ENCODE data around the gene FAU. TPM values are rescaled to one million over a fixed set of nuclear protein-coding genes. Genes with fewer than 3 reads are reported as not detected.

Gene FAU
- polyA plus RNA-seq, 1 of the 3 experiments (the other 2 are of a cell fraction): 1,210 TPM

DNA sequence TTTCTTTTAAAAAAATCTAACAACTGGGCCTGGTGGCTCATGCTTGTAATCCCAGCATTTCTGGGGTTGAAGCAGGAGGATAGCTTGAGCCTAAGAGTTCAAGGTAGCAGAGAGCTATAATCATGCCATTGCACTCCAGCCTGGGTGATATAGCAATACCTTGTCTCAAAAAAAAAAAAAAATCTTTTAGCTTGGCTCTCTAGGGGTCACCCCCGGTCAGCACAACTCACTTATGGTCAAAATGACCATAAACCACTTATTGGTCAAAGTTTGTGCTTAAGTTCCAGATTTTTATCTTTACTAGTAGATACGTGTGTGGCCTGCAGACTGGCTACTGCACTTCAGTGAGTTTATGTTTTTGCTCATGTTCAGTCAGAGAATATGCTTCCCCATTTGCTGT is 41.8 kb upstream of the FAU start (continued):
- TF ChIP-seq, protein P1, sequence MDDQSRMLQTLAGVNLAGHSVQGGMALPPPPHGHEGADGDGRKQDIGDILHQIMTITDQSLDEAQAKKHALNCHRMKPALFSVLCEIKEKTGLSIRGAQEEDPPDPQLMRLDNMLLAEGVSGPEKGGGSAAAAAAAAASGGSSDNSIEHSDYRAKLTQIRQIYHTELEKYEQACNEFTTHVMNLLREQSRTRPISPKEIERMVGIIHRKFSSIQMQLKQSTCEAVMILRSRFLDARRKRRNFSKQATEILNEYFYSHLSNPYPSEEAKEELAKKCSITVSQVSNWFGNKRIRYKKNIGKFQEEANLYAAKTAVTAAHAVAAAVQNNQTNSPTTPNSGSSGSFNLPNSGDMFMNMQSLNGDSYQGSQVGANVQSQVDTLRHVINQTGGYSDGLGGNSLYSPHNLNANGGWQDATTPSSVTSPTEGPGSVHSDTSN (IDR thresholded peaks at IDR 0.05): no peak
- TF ChIP-seq FOXJ3 (CRISPR knock-in tag; IDR thresholded peaks at IDR 0.05): no peak
- no peak for TF ChIP-seq CHD2 (IDR thresholded peaks at IDR 0.05; ENCODE audit: low read length, partially characterized antibody)

DNA sequence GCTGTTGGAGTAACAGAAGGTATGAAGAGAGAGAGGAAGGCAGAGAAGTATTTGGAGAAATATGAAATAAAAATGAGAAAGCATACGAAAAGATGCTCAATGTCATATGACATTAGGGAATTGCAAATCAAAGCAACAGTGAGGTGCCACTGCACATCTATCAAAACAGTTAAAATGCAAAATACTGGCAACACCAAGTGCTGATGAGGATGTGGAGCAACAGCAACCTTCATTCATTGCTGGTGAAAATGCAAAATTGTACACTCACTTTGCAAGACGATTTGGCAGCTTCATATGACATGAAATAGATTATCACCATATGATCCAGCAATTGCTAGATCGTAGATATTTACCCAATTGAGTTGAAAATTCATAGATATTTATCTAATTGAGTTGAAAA is 38.7 kb upstream of the FAU start:
- POLR2A ChIA-PET: no interaction called here
- no peaks in the 10 kb centered on the region for H3F3A ChIP-seq (replicated peaks; ENCODE audit: insufficient read depth)
- no peaks in the 10 kb centered on the region for H3K9me2 ChIP-seq
- no peaks in the 10 kb centered on the region for H3K27me3 ChIP-seq (ENCODE audit: insufficient read depth)
- no peak overlapping the region for H3K4me3 ChIP-seq (ENCODE audit: low read depth in 2 of 2, low read length in 1 of 2)
- no peaks in the 10 kb centered on the region for H4K20me1 ChIP-seq (ENCODE audit: insufficient read depth)
- no peaks in the 10 kb centered on the region for H3K36me3 ChIP-seq (replicated peaks in 1 of 2; ENCODE audit: control insufficient read depth in 1 of 2, insufficient read depth in 2 of 2, low read length in 1 of 2)
- H3K9me3 ChIP-seq: no peaks in the 10 kb centered on the region
- H2AFZ ChIP-seq (ENCODE audit: low read depth): no peak overlapping the region
- no peak overlapping the region for H3K9ac ChIP-seq
- H3K4me1 ChIP-seq (ENCODE audit: control insufficient read depth in 1 of 2, insufficient read depth in 2 of 2, low read depth in 1 of 2, low read length in 1 of 2): no peaks in the 10 kb centered on the region
- no peak overlapping the region for H3K4me2 ChIP-seq
- CTCF ChIA-PET: no interaction called here
- DNase-seq: no peak
- no peak overlapping the region for H3K27ac ChIP-seq (ENCODE audit: low read depth in 2 of 2, low read length in 1 of 2)
- H3K79me2 ChIP-seq (ENCODE audit: insufficient read depth): no peaks in the 10 kb centered on the region
- WGBS (ENCODE audit: low lambda C conversion rate): 52% methylated on average over 3 of the region's 3 CpGs
- TF ChIP-seq RXRA (IDR thresholded peaks at IDR 0.05; ENCODE audit: borderline replicate concordance, low read depth): no peak
- TF ChIP-seq, protein P2, sequence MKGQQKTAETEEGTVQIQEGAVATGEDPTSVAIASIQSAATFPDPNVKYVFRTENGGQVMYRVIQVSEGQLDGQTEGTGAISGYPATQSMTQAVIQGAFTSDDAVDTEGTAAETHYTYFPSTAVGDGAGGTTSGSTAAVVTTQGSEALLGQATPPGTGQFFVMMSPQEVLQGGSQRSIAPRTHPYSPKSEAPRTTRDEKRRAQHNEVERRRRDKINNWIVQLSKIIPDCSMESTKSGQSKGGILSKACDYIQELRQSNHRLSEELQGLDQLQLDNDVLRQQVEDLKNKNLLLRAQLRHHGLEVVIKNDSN (IDR thresholded peaks at IDR 0.05; ENCODE audit: borderline replicate concordance, low read depth): no peak
- TF ChIP-seq, protein P3, sequence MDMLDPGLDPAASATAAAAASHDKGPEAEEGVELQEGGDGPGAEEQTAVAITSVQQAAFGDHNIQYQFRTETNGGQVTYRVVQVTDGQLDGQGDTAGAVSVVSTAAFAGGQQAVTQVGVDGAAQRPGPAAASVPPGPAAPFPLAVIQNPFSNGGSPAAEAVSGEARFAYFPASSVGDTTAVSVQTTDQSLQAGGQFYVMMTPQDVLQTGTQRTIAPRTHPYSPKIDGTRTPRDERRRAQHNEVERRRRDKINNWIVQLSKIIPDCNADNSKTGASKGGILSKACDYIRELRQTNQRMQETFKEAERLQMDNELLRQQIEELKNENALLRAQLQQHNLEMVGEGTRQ (IDR thresholded peaks at IDR 0.05; ENCODE audit: borderline replicate concordance, low read depth, low read length): no peak
- no peak for TF ChIP-seq SIN3A (IDR thresholded peaks at IDR 0.05; ENCODE audit: borderline replicate concordance, low read depth, low read length)
- no peak for TF ChIP-seq YY1 (IDR thresholded peaks at IDR 0.05; ENCODE audit: low read depth)
- TF ChIP-seq, protein P1 (IDR thresholded peaks at IDR 0.05): no peak
- TF ChIP-seq NRF1 (IDR thresholded peaks at IDR 0.05; ENCODE audit: low read depth, low read length): no peak
- no peak for TF ChIP-seq TCF12 (IDR thresholded peaks at IDR 0.05)
- TF ChIP-seq TAF1 (IDR thresholded peaks at IDR 0.05; ENCODE audit: borderline replicate concordance, low read depth, low read length): no peak
- no peak for TF ChIP-seq EZH2phosphoT487 (IDR thresholded peaks at IDR 0.05; ENCODE audit: borderline replicate concordance, low read depth)
- TF ChIP-seq GATA2 (CRISPR knock-in tag; IDR thresholded peaks at IDR 0.05): no peak
- no peak for TF ChIP-seq NFIC (IDR thresholded peaks at IDR 0.05; ENCODE audit: borderline replicate concordance)
- TF ChIP-seq ELF1 (IDR thresholded peaks at IDR 0.05): no peak
- no peak for TF ChIP-seq GABPA (IDR thresholded peaks at IDR 0.05; ENCODE audit: low read depth)
- TF ChIP-seq FOSL2 (IDR thresholded peaks at IDR 0.05; ENCODE audit: borderline replicate concordance, low read depth): no peak

Data from SK-N-SH (cell line).